GM18517 (cell line): ENCODE data around the gene BTBD9.

Source experiments
- ATAC-seq: cut with Tn5 transposase; IDR thresholded peaks from one replicate; pipeline ENCODE4 v1.9.1; 2021; ENCODE audit warnings: mild to moderate bottlenecking, moderate library complexity; ENCODE audit not compliant: unreplicated experiment

BTBD9 gene

DNA sequence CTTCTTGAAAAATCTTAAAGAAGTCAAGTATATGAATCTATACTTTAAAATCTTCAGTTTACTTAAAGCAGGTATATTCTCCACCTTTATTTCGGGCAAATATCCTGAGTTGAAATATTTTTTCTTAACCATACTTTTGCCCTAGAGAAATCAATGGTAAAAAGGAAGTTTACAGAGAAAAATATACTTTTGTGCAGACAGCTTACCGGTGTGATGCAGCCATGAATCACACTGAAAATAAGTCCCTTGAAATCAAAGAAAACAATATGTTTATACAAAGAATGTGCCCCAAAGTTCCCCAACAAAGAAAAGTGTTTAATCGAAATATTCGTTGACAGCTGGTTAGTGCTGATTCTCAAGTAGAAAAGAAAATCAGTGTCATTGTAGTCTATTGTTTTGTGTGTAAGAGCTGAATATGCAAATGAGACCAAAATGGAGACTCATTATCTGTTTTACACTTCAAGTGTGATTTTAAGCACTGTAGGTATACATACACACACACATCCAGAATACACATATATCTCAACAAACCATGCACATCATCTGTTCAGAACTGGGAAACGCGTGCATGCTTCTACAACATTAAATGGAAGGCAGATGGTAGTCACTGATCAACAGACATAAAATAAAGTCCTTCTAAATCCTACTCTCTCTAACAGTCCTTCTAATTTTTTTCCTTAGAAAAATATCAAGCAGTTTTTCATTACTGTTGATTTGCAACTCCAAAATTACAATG is 73.3 kb downstream of the BTBD9 start:
- no peak for ATAC-seq

- ATAC-seq: no peak
Observed at GRCh38 chr6:38564301-38564700, 75.4 kb downstream of the BTBD9 start.

GRCh38 chr6:38555606-38556005 is 84.1 kb downstream of the BTBD9 start:
- no peak for ATAC-seq

GRCh38 chr6:38554700-38555413 is 84.9 kb downstream of the BTBD9 start:
- ATAC-seq: no peak

DNA sequence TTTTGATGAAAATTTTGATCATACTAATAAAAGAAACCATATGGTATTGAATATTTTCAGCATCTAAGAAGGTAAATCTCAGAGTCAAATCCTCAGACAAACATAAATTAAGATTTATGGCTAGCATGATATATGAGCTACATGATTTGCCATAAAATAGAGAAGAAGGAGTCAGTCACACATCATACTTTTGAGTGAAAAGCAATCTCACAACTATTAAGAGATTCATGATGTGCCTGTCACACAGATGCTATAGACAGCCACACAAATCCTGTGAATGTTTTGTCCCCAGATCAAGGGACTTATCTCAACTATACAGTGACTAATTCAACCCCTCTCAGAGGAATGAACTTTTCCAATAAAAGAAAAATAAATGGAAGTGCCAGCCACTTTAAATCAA is 85.7 kb downstream of the BTBD9 start:
- no peak for ATAC-seq

- ATAC-seq: peak; percentile 77
Observed at GRCh38 chr6:38552121-38552520, 87.6 kb downstream of the BTBD9 start.

- no peak for ATAC-seq
Observed at GRCh38 chr6:38549795-38550194, 89.9 kb downstream of the BTBD9 start.

GRCh38 chr6:38549180-38549579 is 90.5 kb downstream of the BTBD9 start:
- ATAC-seq: no peak

GRCh38 chr6:38543022-38543421 is 96.7 kb downstream of the BTBD9 start:
- no peak for ATAC-seq

- no peak for ATAC-seq
Observed at GRCh38 chr6:38542031-38542430, 97.7 kb downstream of the BTBD9 start.

DNA sequence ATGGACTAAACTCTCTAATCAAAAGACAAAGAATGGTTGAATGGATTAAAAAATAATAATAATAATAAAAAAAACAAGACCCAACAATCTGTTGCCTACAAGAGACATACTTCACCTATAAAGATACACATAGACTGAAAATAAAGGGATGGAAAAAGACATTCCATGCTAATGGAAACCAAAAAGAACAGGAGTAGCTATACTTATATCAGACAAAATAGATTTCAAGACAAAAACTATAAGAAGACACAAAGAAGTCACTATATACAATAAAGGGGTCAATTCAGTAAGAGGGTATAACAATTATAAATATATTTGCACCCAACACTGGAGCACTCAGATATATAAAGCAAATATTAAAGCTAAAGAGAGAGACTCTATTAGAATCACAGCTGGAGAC is 106.7 kb downstream of the BTBD9 start:
- ATAC-seq: no peak

- no peak for ATAC-seq
Observed at GRCh38 chr6:38531134-38531533, 108.6 kb downstream of the BTBD9 start.

- no peak for ATAC-seq
Observed at GRCh38 chr6:38528196-38528965, 111.3 kb downstream of the BTBD9 start.

DNA sequence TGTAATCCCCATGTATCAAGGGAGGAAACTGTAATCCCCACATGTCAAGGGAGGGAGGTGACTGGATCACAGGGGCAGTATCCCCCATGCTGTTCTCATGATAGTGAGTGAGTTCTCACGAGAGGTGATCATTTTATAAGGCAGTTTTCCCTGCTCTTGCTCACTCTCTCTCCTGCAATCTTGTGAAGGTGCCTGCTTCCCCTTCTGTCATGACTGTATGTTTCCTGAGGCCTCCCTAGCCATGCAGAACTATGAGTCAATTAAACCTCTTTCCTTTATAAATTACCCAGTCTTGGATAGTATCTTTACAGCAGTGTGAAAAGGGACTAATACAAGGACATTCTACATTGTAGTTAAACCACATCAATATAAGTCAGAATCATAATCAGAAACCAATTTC is 112.4 kb downstream of the BTBD9 start:
- no peak for ATAC-seq

- ATAC-seq: no peak
Observed at GRCh38 chr6:38525888-38526287, 113.8 kb downstream of the BTBD9 start.

- no peak for ATAC-seq
Observed at GRCh38 chr6:38524436-38525145, 115.1 kb downstream of the BTBD9 start.

GRCh38 chr6:38522322-38522721 is 117.4 kb downstream of the BTBD9 start:
- ATAC-seq: no peak

DNA sequence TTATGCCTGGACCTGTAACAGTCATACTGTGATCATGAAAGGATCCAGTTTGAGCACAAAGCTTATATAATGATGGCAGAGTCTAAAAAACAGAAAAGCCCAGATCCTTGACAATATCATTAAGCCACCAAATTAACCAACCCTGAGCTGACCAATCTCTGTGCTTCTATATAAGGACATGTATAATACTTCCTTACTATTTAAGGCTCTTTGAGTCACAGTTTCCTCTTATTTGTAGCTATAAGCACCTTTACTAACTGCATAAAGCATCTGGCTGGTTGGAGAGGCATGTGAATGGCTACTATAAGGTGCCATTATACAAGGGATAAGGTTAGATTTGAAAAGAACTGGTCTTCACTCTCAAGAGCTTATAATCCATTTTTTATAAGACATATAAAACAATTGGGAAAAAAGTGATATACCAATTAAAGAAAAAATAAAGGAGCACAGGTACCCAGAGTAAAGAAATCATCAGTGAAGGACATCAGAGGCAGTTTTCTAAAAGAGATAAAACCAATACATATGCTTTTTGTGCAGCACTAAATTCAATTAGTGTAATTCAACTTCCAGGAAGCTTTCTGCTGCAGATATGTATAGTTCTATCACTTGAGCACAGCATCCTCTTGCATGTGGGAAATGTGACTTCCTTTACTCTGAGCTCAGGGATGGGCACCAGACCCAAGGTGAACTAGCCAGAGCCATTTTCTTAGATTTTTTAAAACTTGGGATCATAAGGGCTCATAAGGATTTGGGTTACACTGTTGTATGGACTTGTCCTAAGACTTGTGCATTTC is 121.0 kb downstream of the BTBD9 start:
- no peak for ATAC-seq

GRCh38 chr6:38517005-38517404 is 122.7 kb downstream of the BTBD9 start:
- ATAC-seq: no peak

- no peak for ATAC-seq
Observed at GRCh38 chr6:38514399-38514798, 125.3 kb downstream of the BTBD9 start.
